ENCODE measurements around the gene IFNA16.
"Not testable (repeated sequence)": the region's sequence is repeated elsewhere in the genome, so short reads cannot be mapped to it uniquely, and the experiment has no call there.

Gene IFNA16

DNA sequence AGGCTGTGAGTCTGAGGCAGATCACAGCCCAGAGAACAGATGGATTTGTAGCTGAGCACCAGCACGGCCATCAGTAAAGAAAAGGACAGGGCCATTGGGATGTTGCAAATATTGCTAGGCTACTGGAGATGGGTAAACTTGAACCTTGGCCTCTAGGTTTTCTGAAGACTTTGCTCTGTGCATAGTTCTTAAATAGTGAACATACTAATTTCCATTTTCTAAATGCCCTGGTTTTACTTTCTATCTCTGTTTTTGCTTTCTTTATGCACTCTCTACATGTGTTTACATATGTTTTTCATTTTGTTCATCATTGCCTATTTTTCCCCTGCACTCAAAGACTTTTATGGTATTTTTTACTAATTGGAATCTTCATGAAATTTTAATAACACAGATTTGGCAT lies at the start of gene IFNA16:
IFNA16 (minus strand) TSS at position 101 of the 400 bp plus-strand sequence; CDS start at position 95, 6 bp downstream.
- DNase-seq (ENCODE audit: low spot score) = not testable (repeated sequence)

DNA sequence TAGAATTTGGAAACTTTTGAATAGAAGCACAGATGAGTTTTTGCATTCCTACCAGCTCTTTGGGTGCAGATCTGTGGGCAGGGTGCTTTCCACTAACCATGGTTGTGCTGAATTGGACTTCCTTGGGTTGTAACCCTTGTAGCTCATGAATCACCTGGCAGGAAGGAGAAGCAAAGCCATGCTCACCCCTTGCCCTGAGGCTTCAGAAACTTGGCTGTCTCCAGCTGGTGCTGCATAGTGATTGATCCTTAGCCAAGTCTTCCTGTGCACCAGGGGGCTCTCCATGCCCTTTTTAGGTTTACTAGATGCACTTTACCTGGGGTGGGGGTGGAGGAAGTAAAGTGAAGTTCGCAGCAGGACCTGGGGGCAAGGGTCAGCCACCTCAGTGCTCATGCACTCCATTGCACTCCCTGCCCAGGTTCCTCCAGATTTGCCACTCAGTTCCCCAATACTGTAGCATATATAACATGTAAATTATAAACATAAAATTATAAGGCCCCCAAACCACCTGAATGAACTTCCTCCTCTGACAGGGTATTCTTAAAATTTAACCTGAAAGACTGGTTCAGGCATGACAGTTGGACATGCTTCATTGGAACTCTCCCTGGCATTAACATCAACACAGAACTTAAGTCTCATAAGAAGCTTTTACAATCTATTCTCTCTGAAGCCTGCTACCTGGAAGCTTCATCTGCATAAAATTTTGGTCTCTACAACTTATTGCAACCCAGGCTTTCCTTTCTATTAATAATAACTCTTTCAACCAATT lies 48.5 kb upstream of the IFNA16 start:
- DNase-seq (ENCODE audit: low spot score) = no peak

DNA sequence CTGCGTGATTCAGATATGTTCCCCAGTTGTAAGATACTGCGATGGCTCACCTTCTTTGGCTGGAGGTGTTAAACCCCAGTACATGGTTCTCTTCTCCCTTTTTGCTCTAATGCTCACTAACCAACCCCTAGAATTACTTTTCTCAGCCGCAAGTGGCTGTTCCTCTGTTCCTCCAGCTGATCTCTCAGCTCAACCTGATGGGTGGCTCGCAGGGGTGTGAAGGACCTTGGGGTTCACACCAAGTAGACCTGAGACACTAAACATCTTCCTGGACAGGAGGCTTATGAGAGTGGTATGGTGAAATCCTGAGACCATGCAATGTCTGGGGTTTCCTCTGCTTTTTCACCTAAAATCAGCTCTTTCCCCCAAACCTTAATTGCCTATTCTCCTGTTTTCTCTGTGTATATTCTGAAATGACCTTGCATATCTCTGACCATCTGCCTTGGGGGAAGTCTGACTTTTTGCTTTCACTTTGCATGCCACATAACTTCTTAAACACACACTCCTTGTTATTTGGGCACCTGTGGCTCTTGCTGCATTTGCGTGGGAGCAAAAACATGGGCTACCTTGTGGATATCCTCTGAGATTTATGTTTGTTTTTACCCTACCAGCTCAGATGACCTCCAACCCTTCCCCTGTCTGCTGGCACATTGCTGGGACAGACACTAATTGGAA lies 38.6 kb upstream of the IFNA16 start:
- DNase-seq (ENCODE audit: low spot score) = no peak

DNA sequence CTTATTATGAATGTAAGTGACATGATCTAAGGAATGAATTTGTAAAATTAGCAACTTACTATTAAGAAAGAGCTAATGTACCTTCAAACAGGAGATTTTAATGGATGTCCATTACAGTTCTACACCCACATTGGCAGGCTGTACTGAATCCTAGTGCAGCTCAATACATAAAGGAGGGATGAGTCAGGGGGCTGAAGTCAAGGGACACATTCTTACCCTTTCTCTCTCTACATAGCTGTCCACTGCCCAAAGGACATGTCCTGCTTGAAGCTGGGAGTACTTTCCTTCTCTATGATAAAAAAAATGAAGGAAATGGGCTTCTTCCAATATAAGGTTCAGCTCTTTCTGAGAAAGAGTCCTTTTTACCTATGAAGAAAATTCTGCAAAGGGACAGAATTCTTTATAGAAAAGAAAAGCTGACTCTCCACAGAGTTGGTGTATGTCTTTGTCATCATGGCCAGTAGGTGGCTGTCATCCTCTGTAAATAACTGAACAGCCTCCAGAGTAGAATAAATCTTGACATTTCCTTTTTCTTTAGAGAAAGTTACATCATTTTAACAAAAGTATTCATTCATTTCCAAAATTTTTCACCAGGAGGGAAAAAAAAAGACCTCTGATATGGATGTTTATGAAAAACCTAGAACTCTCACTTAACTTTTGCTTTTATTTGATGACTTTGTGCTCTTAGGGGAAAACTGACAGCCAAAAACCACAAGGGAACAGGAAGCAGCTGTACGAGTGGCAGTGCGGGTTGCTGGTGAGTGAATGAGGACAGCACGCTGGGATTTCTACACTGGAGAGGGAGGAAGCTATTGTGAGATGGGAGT lies 35.8 kb upstream of the IFNA16 start:
- no peak for DNase-seq (ENCODE audit: low spot score)

DNA sequence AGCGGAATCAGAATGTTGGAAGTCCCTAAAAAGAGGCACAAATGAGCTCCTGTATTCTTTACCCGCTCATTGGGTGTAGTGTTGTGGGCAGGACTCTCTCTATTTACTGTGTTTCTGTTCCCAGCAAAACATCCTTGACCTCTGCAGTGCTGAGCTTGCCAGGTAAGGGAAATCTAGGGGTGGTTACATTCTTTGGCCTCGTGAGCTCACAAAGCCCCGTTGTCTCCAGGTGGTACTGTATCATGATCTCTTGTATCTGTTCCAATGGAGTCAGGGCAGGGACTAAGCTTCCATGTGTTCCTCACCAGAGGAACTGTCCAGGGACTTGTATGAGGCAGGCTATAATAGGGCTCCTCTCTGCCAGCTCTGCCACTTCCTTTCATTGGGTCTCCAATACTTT lies 34.5 kb upstream of the IFNA16 start:
- DNase-seq (ENCODE audit: low spot score) = no peak

DNA sequence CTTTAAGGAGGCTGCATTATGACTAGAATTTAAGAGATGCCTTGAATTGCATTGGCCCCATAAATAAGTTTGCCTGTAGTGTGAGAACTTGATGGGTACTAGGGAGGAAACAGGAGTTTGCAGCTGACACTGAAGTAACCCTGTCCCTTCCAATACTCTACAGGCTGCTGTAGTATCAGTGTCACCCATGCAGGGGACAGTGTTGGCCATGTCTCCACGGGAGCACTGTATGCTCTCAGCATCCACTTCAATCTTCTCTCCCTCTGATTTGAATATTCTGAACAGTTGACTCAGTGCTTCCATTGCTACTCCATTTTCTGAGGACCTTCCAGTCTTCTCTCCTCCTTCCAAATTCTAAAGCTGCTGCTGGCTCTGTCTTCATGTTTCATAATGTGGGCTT lies 34.1 kb upstream of the IFNA16 start:
- DNase-seq (ENCODE audit: low spot score) = no peak

- DNase-seq (ENCODE audit: low spot score) = no peak
Measured at GRCh38 chr9:21244836-21245235, 27.7 kb upstream of the IFNA16 start.

DNA sequence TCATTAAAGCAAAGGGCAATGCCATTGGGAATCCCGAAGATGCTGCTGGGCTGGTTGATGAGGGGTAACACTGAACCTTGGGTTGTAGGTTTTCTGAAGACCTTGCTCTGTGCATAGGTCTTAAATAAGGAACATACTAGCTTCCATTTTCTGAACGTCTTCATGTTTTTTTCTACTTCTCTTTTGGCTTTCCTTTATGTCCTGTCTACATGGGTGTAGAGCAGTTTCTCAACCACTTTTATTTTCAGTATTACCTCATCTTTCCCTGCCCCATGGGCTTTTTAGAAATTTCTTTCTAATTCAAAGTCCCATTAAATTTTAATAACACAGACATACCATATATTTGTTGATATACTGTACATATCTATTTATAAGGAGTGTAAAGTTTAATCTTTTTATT lies 22.8 kb upstream of the IFNA16 start, which contains the start of gene IFNA14:
IFNA14 (minus strand) TSS at position 95 of the 400 bp plus-strand sequence; CDS start at position 25, 70 bp downstream.
- no peak for DNase-seq (ENCODE audit: low spot score)

GRCh38 chr9:21236360-21236714 lies 19.2 kb upstream of the IFNA16 start:
- DNase-seq (ENCODE audit: low spot score) = not testable (repeated sequence)

DNA sequence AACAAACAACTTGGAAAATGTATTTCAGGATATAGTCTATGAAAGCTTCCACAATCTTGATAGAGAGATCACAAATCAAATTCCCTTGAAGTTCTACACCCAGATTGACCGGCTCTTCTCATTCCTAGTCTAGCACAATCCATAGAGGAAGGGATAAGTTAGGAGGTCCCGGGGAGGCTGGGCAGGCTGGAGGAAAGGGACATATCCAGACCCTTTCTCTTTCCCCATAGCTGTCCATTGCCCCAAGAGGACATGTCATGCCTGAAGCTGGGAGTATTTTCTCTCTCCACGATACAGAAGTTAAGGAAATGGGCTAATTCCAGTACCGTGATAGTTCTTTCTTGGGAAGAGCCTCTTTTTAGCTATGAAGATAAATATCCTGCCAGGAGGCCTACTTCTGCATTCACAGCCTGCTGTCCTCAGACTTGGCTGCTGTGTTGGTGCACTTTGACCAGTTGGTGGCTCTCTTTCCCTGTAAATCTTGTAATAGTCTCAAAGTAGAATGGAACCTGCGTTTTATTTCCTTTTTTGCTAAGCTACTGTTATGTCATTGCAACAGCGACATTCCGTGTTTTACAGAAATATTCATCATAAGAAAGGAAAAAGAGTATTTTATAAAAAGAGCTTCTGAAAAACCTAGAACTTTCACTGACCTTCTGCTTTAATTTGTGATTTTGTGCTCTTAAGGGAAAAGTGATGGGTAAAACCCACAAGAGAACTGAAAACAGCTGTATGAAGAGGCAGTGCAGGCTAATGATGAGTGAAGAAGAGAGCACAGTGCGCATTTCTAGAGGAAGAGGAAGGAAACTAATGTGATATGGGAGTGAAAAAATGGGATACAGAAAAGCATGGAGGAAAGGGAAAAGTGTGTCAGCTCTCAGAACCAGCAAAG lies 18.6 kb upstream of the IFNA16 start:
- DNase-seq (ENCODE audit: low spot score) = not testable (repeated sequence)

DNA sequence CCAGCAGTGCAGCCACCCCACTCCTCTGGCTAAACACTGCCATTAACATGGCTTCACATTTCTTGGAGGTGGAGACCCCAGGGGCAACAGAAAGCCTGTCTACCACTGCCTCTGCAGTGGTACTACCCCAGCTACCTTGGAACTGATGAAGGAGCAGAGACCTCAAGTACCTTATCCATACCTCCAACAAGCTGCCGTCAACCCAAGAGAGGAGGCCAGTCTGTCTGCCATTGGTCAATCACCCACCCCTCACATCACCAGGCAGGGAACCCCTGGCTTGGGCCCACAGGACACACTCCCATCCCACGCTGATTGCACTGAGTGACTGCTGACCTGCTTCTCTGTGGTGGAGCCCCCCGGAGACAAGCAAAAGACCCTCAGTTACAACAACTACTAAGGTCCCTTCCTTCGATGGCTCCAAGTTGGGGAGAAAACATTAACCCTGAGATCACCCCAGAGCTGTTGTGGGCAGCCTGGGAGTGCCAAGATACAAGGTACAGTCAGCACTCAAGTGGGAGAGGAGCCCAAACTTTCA lies 17.1 kb upstream of the IFNA16 start:
- no peak for DNase-seq (ENCODE audit: low spot score)

DNA sequence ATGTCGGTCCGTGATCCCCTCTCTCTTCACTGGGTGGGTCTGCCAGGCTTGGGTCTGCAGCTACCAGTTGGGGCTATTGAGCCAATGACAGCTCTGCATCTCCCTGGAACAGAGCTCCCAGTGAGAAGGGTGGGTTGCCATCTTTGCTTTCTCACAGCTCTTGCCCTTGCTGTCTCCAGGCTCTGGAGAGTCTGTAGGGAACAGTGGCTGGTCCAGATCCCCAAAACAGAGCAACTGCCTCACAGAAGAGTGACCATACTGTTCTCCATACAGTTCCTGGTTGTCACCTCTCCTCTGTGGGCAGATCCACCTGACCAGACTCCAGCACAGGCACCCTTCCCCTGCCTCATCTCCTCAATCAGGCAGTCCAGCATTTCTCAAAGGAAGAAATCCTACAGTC lies 16.1 kb upstream of the IFNA16 start:
- DNase-seq (ENCODE audit: low spot score) = no peak

- DNase-seq (ENCODE audit: low spot score) = no peak
Measured at GRCh38 chr9:21228122-21228521, 11.0 kb upstream of the IFNA16 start, which contains the start of gene IFNA17. IFNA17 (minus strand) TSS chr9:21228222; CDS start chr9:21228173, 49 bp downstream.

- not testable (repeated sequence) for DNase-seq (ENCODE audit: low spot score)
Measured at GRCh38 chr9:21213411-21214326, 3.4 kb downstream of the IFNA16 start.

DNA sequence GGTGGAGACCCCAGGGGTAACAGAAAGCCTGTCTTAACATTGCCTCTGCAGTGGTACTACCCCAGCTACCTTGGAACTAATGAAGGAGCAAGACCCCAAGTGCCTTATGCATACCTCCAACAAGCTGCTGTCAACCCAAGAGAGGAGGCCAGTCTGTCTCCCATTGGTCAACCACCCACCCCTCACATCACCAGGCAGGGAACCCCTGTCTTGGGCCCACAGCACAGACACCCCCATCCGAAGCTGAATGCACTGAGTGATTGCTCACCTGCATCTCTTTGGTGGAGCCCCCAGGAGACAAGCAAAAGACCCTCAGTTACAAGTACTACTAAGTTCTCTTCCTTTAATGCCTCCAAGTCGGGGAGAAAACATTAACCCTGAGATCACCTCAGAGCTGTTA lies 5.0 kb downstream of the IFNA16 start:
- DNase-seq (ENCODE audit: low spot score) = not testable (repeated sequence)

DNA sequence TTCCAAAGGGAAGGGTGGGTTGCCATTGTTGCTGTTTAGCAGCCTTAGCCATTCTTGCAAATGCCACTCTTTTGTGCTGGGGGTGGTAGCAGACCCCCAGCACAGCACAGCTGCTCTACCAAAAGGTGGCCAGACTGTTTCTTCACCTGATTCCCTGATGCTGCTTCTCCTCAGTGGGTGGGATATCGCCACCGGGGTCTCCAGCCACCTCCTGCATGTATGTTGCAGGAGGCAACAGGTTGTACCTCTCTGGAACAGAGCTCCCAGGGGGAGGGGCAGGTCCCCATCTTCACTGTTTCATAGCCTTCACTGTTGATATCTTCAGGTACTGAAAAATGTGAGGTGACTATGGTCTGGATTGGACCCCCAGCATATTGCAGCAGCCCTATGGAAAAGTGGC lies 6.3 kb downstream of the IFNA16 start:
- not testable (repeated sequence) for DNase-seq (ENCODE audit: low spot score)

DNA sequence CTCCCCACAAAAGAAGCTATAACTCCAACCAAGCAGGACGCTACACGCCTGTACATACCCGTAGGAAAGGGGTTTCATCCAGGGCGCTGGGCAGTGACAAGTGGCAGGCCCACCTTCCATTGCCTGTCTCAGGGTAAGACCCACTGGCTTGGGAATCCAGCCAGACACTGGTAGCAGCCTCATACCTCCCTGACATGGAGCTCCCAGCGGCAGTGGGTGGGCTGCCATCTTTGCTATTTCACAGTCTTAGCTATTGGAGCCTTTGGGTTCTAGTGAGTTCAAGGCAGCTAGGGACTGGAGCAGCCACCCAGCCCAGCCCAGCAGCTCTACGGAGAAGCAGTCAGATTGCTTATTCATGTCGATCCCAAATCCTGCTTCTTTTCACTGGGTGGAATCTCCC lies 6.8 kb downstream of the IFNA16 start:
- no peak for DNase-seq (ENCODE audit: low spot score)

DNA sequence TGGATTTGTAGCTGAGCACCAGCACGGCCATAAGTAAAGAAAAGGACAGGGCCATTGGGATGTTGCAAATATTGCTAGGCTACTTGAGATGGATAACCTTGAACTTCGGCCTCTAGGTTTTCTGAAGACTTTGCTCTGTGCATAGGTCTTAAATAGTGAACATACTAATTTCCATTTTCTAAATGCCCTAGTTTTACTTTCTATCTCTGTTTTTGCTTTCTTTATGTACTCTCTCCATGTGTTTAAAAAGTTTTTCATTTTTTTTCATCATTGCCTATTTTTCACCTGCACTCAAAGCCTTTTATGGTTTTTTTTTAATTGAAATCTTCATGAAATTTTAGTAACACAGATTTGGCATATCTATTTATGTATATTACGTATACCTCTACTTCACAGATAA lies 10.1 kb downstream of the IFNA16 start, which contains the start of gene IFNA10:
IFNA10 (minus strand) TSS at position 101 of the 400 bp plus-strand sequence; CDS start at position 55, 46 bp downstream.
- not testable (repeated sequence) for DNase-seq (ENCODE audit: low spot score)

DNA sequence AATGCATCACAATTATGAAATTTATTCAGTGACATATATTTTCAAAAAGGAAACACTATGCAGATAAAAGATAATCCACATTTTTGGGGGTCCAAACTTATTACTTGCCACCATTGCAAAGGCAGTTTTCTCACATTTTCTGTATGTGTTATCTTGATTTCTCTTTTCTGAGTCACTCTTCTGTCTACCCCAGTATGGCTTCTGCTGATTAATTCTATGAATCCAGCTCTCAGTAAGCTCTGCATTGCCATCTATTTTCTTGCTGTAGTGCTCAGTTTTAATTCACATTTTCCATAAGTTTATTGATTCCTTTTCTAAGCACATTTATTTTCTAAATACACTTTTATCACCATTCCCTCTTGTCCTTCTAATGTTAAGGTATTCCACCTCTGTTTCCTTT lies 11.9 kb downstream of the IFNA16 start:
- DNase-seq (ENCODE audit: low spot score) = no peak

GRCh38 chr9:21202105-21202504 lies 15.0 kb downstream of the IFNA16 start, which contains the start of gene IFNA7:
IFNA7 (minus strand) TSS chr9:21202205; CDS start chr9:21202165, 40 bp downstream.
- DNase-seq (ENCODE audit: low spot score) = not testable (repeated sequence)

Data from HuH-7.5 (cell line).